IPS-20b (cell line): ENCODE measurements around the gene EBF4.
A peak's percentile ranks its signal among the peaks of the same experiment; 100 is the strongest.

Experiments used
- H3K27ac ChIP-seq: one replicate; pipeline ENCODE4 v1.5.1; 2013; ENCODE audit warnings: low read length
- H3K27me3 ChIP-seq: 2 replicates; pipeline ENCODE4 v1.6.1; 2013; ENCODE audit warnings: mild to moderate bottlenecking, low read length, inconsistent platforms; ENCODE audit not compliant: insufficient read depth
- H3K36me3 ChIP-seq: 2 replicates; pipeline ENCODE4 v1.6.1; 2013; ENCODE audit warnings: low read depth, mild to moderate bottlenecking, inconsistent platforms, low read length, moderate library complexity; ENCODE audit not compliant: insufficient read depth
- H3K4me1 ChIP-seq: 2 replicates; pipeline ENCODE4 v1.6.1; 2013; ENCODE audit warnings: mild to moderate bottlenecking, control low read depth, inconsistent platforms, low read length, moderate library complexity; ENCODE audit not compliant: insufficient read depth
- H3K4me3 ChIP-seq: 2 replicates; pipeline ENCODE4 v1.5.1; 2013; ENCODE audit warnings: mild to moderate bottlenecking, low read length, inconsistent platforms
- H3K9ac ChIP-seq: 2 replicates; pipeline ENCODE4 v1.6.1; 2013; ENCODE audit warnings: low read depth, mild to moderate bottlenecking, inconsistent platforms, low read length, moderate library complexity
- H3K9me3 ChIP-seq: 2 replicates; pipeline ENCODE4 v1.6.1; 2013; ENCODE audit warnings: mild to moderate bottlenecking, low read depth, low read length, inconsistent platforms; ENCODE audit not compliant: insufficient read depth

Gene EBF4

DNA sequence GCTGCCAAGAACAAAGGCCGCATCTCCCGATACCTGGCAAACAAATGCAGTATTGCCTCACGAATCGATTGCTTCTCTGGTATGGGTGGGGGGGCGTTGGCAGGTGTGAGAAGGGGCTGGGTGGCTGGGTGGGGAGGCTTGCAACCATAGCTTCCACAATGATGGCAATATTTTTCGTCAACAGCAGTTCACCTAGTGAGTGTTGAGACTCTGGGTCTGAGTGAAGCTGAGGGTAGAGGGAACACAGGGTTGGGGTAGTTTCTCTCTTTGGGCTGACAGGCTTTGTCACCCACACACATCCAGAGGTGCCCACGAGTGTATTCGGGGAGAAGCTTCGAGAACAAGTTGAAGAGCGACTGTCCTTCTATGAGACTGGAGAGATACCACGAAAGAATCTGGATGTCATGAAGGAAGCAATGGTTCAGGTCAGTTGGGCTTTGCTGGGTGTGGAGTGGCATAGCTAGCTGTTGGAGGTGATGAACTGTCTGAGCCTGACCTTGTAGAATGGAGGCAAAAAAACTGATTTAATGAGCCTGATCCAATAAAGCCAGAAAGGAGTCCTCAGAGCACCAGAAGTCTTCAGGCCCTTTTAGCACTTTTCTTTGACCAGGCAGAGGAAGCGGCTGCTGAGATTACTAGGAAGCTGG is 36.0 kb upstream of the EBF4 start:
- Histone ChIP-seq H3K9me3 (no peaks in the 10 kb centered on the region), H3K9ac (no peak overlapping the region), H3K27me3 (no peaks in the 10 kb centered on the region), H3K4me3 (no peak overlapping the region), H3K36me3 (peaks cover 85% of the 10 kb centered on the region), H3K27ac (no peak overlapping the region), H3K4me1 (peaks cover 6% of the 10 kb centered on the region; the same call in 1 of the 2 replicates)

DNA sequence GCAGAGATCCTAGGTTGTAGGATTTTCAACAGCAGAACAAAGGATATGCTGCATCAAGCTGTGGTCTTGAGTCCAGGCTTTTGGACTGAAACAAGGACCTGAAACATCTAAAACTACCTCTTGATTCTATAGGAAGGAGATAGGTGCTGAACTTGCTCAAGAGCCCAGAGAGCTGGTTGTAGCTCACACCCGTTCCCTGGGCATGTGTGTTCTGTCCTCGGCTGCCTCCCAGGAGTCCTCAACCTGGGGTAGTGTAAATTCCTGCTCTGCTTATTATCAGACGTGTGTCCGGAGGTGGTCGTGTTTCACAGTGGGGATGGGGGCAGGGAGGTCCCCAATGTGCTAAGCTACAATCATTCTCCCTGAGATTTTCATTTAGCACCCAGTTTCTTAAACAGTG is 35.3 kb upstream of the EBF4 start:
- no peak overlapping the region for H3K4me3 ChIP-seq
- no peak overlapping the region for H3K27ac ChIP-seq
- H3K9ac ChIP-seq, result no peak overlapping the region
- H3K27me3 ChIP-seq, result no peaks in the 10 kb centered on the region
- H3K36me3 ChIP-seq, result peaks cover 91% of the 10 kb centered on the region
- H3K4me1 ChIP-seq, result peaks cover 6% of the 10 kb centered on the region; the same call in 1 of the 2 replicates
- no peaks in the 10 kb centered on the region for H3K9me3 ChIP-seq

DNA sequence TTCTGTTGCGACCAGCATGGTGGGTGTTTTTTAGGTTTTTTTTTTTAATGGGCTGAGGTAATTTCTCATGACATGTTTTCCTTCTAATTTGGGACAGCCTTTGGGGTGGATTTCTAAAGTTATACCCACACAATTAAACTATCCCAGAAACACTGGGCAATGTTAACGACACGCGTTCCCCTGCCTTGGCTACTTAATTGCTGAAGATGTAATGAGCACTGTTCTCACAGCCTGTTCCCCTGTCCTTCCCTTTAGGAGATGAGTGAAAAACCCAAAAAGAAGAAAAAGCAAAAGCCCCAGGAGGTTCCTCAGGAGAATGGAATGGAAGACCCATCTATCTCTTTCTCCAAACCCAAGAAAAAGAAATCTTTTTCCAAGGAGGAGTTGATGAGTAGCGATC is 34.9 kb upstream of the EBF4 start:
- Histone ChIP-seq H3K36me3 (peaks cover 94% of the 10 kb centered on the region), H3K27me3 (no peaks in the 10 kb centered on the region), H3K27ac (no peak overlapping the region), H3K4me1 (peaks cover 6% of the 10 kb centered on the region; the same call in 1 of the 2 replicates), H3K4me3 (no peak overlapping the region), H3K9me3 (no peaks in the 10 kb centered on the region), H3K9ac (no peak overlapping the region)

DNA sequence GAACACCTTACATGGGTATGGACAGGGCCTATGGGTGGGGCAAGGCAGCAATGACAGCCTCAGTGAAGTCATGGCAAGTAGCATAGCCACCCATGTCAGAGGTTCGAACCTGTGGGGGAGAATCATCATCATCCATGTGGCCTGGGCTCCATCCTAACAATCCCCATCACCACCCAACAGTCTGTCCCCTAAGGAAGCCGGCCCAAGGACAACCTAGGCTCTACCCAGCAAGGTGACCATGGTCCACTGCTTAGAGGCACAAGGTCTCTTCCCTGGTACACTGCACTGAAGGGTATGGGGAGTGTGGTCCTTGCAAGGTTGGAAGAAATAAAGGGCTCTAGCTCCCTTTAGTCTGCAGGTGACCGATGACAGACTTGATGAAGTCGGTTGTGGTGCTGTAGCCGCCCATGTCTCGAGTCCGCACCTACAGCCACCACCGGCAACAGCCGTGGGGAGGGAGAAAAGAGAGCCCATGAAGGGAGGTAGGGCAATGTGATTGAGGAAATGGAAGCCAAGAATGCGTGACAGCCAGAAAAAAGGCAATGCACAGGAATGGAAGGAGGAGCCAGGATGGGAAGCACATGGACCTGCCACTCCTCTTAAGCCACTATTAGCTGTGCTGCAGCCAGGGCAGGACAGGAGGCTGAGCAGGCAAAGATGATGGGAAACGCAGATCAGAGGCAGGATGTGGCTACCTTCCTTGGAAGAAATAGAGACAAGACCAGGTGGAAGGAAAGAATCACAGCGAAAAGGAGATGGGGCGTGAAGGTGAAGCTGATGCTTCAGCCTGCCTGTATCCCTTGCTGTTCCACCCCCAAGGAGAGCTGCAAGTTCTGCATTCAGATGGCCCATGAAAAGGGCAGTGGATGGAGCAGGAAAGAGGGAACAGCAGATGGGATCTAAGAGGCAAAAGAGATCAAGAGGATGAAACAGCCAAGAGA is 33.9 kb upstream of the EBF4 start:
- peaks cover 6% of the 10 kb centered on the region; the same call in 1 of the 2 replicates for H3K4me1 ChIP-seq
- no peak overlapping the region for H3K27ac ChIP-seq
- H3K9ac ChIP-seq, result no peak overlapping the region
- no peaks in the 10 kb centered on the region for H3K27me3 ChIP-seq
- H3K9me3 ChIP-seq, result no peaks in the 10 kb centered on the region
- H3K36me3 ChIP-seq, result peaks cover 86% of the 10 kb centered on the region
- H3K4me3 ChIP-seq, result no peak overlapping the region

DNA sequence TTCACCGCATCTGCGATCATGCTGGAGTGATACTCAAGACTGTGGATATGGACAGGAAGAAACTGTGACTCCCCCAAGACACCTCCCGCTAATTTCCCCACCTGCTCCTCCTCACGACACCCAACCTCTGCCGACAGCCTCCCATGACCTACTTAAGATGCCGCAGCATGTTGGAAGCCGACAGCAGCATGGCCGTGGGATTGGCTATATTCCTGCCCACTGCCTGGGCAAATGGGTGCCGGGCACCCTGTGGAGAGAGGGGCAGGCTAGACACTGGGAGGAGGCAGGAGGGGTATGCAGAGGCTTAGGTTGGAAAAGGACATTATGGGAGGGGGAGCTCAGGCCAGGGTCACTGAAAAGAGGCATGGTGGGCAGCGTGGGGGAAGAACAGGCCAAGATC is 33.0 kb upstream of the EBF4 start:
- H3K27me3 ChIP-seq, result no peaks in the 10 kb centered on the region
- no peak overlapping the region for H3K9ac ChIP-seq
- H3K27ac ChIP-seq, result no peak overlapping the region
- H3K4me3 ChIP-seq, result no peak overlapping the region
- H3K4me1 ChIP-seq, result peaks cover 3% of the 10 kb centered on the region; the same call in 1 of the 2 replicates
- peaks cover 77% of the 10 kb centered on the region for H3K36me3 ChIP-seq
- no peaks in the 10 kb centered on the region for H3K9me3 ChIP-seq

DNA sequence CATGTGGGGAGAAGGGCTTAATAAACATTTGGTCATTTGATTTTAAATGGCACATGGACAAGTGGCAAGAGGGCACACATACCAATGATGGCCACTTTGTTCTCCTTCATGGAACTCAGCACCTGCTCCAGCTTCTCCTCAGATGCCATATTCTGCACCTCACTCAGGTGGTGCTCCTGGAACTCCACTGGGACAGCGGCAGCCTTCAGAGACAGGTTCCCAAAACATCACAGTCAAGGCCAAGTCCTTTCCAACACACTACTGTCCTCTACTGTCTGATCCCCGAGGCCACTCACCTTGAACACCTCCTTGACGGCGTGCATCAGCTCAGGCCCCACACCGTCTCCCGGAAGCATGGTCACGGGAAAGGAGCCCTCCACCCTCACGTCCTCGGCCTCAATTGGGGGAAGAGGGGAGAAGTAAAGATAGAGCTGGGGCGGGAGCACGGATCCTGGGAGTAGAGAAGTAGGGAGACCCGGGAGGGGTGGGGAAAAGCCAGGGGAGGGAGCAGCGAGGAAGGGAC is 29.2 kb upstream of the EBF4 start:
- Histone ChIP-seq H3K4me3 (peak overlapping the region; percentile 98), H3K9ac (peak overlapping the region; percentile 90), H3K27ac (peak overlapping the region; percentile 97), H3K9me3 (no peaks in the 10 kb centered on the region), H3K4me1 (peaks cover 5% of the 10 kb centered on the region; the same call in 1 of the 2 replicates), H3K27me3 (peaks cover 16% of the 10 kb centered on the region), H3K36me3 (peaks cover 39% of the 10 kb centered on the region)

DNA sequence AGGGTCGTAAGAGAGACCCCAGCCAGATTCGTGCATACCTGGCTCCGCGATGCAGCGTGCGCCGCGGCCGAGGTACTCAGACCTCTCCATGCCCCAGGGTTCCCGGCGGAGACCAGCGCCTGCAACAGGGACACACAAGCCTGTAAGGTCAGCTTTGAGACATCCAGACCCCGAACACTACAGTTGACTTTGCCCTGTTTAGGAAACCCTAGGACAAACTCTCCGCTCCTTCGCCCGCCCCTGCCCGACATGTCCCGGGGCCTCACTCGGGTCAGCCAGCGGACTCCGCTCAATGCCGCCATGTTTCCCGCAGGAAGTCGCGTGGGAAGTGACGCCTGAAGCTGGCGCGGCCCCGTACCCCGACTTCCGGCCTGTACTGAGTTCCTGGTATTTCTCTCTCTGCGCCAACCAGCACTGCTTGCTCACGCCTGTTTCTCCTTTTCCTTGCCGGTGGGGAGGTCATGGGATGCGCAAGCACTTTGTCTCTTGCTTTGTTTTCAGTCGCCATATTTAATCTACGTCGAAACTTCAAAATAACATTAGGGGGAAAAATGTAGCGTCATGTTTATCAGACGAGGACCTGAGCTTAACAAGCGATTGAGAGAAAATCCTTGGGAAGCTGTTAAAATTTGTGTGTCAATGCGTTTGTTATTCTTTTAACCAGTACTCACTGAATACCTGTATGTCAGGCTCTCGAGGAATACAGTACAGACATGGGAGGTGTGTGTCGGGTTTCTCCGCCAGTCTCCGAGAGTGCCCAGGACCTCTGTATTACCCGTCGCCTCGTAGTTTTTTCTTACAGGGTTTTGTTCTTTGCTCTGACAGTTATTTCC is 28.5 kb upstream of the EBF4 start, which contains the start of gene IDH3B:
Gene IDH3B (minus strand): TSS at position 330 of the 833 bp plus-strand sequence. CDS start 28 bp downstream, at position 302.
- H3K9ac ChIP-seq, result peak within 1 kb of the TSS; percentile 90
- peak within 1 kb of the TSS; percentile 98 for H3K4me3 ChIP-seq
- peaks cover 5% of the 10 kb centered on the region; the same call in 1 of the 2 replicates for H3K4me1 ChIP-seq
- peak within 1 kb of the TSS; percentile 97 for H3K27ac ChIP-seq
- peaks cover 22% of the 10 kb centered on the region for H3K27me3 ChIP-seq
- H3K36me3 ChIP-seq, result peaks cover 33% of the 10 kb centered on the region
- H3K9me3 ChIP-seq, result no peaks in the 10 kb centered on the region

DNA sequence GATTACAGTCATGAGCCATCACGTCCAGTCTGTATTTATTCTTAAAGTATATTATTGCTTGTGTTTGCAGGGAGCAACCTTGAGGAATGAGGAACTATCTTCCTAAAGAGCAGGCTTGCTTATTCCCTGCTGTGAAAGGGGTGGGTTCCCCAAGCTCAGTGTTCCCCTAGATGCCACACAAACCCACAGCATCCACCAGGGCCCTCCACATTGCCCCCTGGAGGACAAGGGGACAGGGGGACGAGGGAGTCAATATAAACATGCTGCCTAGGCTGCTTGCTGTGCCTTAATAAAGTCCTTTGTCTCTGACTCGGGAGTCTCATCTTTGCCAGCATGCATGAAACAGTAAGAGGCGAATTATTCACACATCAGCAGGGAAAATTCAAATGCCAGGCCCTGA is 20.6 kb upstream of the EBF4 start:
- no peak overlapping the region for H3K27ac ChIP-seq
- no peaks in the 10 kb centered on the region for H3K4me1 ChIP-seq
- H3K9ac ChIP-seq, result no peak overlapping the region
- no peak overlapping the region for H3K4me3 ChIP-seq
- H3K27me3 ChIP-seq, result peaks cover 17% of the 10 kb centered on the region
- no peaks in the 10 kb centered on the region for H3K36me3 ChIP-seq
- no peaks in the 10 kb centered on the region for H3K9me3 ChIP-seq

DNA sequence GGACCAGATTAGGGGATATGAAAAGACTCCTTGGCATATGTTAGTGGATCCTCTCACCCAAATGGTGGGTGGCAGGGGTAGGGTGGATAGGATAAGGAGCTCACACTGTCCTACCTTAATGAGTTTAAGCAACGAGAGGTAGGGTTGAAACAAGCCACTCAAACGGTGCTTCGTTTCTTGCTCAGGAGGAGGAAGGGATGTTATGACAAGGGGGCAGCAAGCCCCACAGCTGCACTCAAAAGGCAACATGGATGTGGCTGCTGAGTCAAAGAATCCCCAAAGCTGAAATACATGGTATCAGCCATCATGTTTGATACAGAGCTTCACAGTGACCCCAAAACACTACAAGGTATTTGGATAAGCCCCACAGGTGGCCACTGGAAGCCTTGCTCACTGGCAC is 20.1 kb upstream of the EBF4 start:
- Histone ChIP-seq H3K27ac (no peak overlapping the region), H3K9ac (no peak overlapping the region), H3K4me1 (no peaks in the 10 kb centered on the region), H3K4me3 (no peak overlapping the region), H3K27me3 (peaks cover 21% of the 10 kb centered on the region), H3K36me3 (no peaks in the 10 kb centered on the region), H3K9me3 (no peaks in the 10 kb centered on the region)

DNA sequence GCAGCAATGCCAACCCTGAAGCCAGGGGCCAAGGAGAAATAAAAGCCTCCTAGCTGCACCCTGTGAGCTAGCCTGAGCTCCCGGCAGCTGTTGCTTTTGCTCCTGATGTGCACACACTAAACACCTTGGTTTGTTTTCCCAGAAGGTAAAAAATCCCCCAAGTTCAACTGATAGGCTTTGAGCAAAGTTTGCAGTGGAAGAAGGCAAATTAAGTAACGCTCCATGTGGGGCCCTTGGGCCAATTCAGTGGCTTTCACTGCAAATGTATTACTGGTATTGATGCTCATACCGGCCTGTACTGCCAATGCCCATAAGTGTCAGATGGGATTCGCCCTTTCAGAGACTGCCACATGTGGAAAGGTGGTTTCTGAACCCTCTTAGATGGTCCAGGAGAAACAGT is 19.1 kb upstream of the EBF4 start:
- Histone ChIP-seq H3K4me3 (no peak overlapping the region), H3K9me3 (no peaks in the 10 kb centered on the region), H3K36me3 (no peaks in the 10 kb centered on the region), H3K27ac (no peak overlapping the region), H3K4me1 (no peaks in the 10 kb centered on the region), H3K9ac (no peak overlapping the region), H3K27me3 (peaks cover 21% of the 10 kb centered on the region)

DNA sequence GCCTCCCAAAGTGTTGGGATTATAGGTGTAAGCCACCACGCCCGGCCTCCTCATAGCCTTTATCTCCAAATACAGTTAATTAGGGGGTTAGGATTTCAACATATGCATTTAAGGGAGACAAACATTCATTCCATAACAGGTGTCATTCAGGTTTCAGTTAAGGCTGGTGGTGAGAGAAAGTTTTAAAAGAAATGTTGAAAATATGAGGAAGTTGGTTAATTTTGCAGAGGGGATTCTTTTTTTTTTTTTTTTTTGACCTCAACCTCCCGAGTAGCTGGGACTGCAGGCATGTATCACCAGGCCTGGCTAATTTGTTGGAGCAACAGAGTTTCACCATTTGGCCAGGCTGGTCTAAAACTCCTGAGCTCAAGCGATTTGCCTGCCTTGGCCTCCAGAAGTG is 12.5 kb upstream of the EBF4 start:
- Histone ChIP-seq H3K9ac (no peak overlapping the region), H3K27me3 (peaks cover 38% of the 10 kb centered on the region), H3K4me3 (no peak overlapping the region), H3K9me3 (no peaks in the 10 kb centered on the region), H3K36me3 (no peaks in the 10 kb centered on the region), H3K4me1 (no peaks in the 10 kb centered on the region), H3K27ac (no peak overlapping the region)
